ENCODE data around the gene FGGY.

FGGY gene

DNA sequence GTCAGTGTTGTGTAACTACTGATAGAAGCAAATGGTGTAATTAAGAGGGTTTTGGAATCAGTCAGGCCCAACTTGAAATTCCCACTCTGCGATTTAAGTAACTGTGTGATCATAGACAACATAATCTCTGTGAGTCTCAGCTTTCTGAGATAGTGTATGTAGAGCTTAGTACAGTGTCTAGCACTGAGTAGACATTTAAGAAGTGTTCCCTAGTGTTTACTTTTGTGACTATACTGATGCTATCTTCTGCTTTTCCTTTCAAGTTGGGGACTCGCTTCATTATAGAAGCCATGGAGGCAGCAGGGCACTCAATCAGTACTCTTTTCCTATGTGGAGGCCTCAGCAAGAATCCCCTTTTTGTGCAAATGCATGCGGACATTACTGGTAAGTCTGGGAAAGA lies 370.1 kb downstream of the FGGY start:
- no peak for TF ChIP-seq CTCF (IDR thresholded peaks at IDR 0.05; ENCODE audit: borderline replicate concordance, control extremely low read depth, extremely low read depth, insufficient read depth, missing control alignments)
- DNase-seq (ENCODE audit: low spot score), result no peak
- in situ Hi-C loops (cut with MboI; ENCODE audit: low sequenced_read_pairs, unreplicated experiment), result no loop called here

- DNase-seq (ENCODE audit: low spot score), result no peak
- TF ChIP-seq CTCF (IDR thresholded peaks at IDR 0.05; ENCODE audit: borderline replicate concordance, control extremely low read depth, extremely low read depth, insufficient read depth, missing control alignments), result no peak
- in situ Hi-C loops (cut with MboI; ENCODE audit: low sequenced_read_pairs, unreplicated experiment), result no loop called here
Observed at GRCh38 chr1:59669752-59670312, 372.9 kb downstream of the FGGY start.

GRCh38 chr1:59670662-59671061 lies 373.8 kb downstream of the FGGY start:
- no peak for TF ChIP-seq CTCF (IDR thresholded peaks at IDR 0.05; ENCODE audit: borderline replicate concordance, control extremely low read depth, extremely low read depth, insufficient read depth, missing control alignments)
- DNase-seq (ENCODE audit: low spot score), result no peak
- in situ Hi-C loops (cut with MboI; ENCODE audit: low sequenced_read_pairs, unreplicated experiment), result no loop called here

DNA sequence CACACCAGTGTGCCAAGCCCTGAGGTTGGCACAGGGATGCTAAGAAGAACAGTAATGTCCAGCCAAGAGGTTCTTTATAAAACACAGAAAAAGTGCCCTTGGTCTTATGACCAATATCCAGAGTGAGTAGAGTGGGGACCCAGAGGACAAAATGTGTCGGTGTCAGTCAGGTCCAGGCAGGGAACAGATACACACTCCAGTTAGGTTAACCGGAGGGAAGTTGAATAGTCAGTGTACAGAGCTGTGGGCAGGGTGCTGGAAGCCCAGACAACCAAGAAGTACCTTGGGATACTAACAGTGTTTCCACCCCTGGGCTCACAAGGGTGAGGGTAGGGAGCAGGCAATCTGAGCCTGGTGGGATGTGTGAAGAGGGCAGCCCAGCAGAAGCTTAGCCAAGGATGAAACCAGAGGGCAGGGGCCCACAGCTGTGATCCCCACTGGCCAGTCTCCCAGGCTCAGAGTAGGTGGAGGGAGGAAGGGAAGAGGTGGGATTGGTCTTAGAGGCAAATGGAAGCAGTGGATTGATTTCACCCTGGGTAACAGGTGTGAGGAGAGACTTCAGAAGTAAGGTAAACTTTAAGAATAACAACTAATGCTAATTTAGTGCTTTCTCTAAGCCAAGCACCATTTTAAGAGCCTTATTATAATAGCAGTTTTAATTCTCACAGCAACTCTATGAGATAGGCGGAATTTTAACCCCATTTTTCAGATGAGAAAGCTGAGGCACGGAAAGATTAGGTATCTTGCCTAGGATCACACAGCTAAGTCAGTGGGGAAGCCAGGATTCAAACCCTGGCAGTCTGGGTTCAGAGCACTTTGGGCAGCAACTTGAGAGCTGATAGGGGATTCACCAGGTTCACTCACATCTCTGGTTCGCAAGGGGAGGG lies 374.4 kb downstream of the FGGY start:
- TF ChIP-seq CTCF (IDR thresholded peaks at IDR 0.05; ENCODE audit: borderline replicate concordance, control extremely low read depth, extremely low read depth, insufficient read depth, missing control alignments), result no peak
- no peak for DNase-seq (ENCODE audit: low spot score)
- in situ Hi-C loops (cut with MboI; ENCODE audit: low sequenced_read_pairs, unreplicated experiment), result no loop called here

DNA sequence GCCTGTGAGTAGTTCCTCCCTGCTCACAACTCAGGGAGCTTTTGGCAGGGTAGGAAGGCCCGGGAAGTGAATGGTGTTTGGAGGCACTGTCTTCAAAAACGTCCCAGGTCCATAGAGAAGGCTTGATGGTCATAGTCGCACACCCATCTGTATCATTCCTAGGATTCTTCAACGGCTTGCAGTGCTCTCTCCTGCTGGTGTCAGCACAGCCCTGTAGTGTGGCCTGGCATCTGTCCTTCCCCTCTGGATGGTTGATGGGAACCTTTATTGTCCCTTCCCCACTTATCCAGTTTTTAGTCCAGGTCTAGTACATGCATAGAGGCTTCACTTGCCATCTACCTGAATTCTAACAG lies 375.0 kb downstream of the FGGY start:
- TF ChIP-seq CTCF (IDR thresholded peaks at IDR 0.05; ENCODE audit: borderline replicate concordance, control extremely low read depth, extremely low read depth, insufficient read depth, missing control alignments), result no peak
- in situ Hi-C loops (cut with MboI; ENCODE audit: low sequenced_read_pairs, unreplicated experiment), result no loop called here
- DNase-seq (ENCODE audit: low spot score), result no peak

DNA sequence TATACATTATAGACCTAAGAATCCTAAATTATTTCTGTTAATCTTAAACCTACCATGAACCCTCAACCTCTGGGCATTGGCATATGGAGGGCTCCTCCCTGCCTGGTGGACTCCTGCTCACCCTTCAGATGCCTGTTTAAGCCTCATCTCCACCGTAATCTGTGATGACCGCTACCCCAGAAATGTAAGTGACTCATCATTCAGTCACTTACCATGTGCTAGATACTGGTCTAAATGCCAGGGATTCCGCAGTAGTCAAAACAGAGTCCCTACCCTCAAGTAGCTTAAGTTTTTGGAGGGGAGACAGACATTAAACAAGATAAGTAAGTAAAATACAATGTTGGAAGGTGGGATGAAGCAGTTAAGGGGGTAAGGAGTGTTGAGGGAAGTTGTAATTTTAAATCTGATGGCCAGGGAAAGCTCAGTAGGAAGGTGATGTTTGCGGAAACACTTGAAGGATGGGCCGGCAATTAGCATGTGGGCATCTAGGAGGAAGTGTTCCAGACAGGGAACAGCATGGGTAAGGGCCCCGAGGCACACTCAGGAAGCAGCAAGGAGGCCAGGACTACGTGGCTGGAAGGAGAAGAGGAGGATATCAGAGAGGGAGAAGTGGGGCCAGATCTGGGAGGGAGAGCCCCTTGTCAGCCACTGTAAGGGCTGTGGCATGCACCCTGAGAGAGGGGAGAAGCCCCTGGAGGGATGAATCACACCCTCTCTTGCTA lies 376.1 kb downstream of the FGGY start:
- no peak for TF ChIP-seq CTCF (IDR thresholded peaks at IDR 0.05; ENCODE audit: borderline replicate concordance, control extremely low read depth, extremely low read depth, insufficient read depth, missing control alignments)
- in situ Hi-C loops (cut with MboI; ENCODE audit: low sequenced_read_pairs, unreplicated experiment), result no loop called here
- DNase-seq (ENCODE audit: low spot score), result no peak

Measured in GM13976 (cell line).